IPS-18a (cell line): ENCODE measurements around the gene INTS12.

Experiments used
- H3K27ac ChIP-seq: one replicate; pipeline ENCODE4 v1.5.1; 2013; ENCODE audit warnings: low read length
- H3K27me3 ChIP-seq: one replicate; pipeline ENCODE4 v1.6.1; 2013; ENCODE audit warnings: mild to moderate bottlenecking, low read length; ENCODE audit not compliant: control insufficient read depth, insufficient read depth
- H3K36me3 ChIP-seq: one replicate; pipeline ENCODE4 v1.6.1; 2013; ENCODE audit warnings: low read depth, low read length; ENCODE audit not compliant: control insufficient read depth
- H3K4me1 ChIP-seq: one replicate; pipeline ENCODE4 v1.6.1; 2013; ENCODE audit warnings: low read depth, low read length; ENCODE audit not compliant: control insufficient read depth
- H3K4me3 ChIP-seq: one replicate; pipeline ENCODE4 v1.5.1; 2013; ENCODE audit warnings: low read length
- H3K9ac ChIP-seq: one replicate; pipeline ENCODE4 v1.6.1; 2013; ENCODE audit warnings: mild to moderate bottlenecking, low read length, moderate library complexity
- H3K9me3 ChIP-seq: one replicate; pipeline ENCODE4 v1.6.1; 2013; ENCODE audit warnings: low read depth, low read length; ENCODE audit not compliant: control insufficient read depth

Gene INTS12

DNA sequence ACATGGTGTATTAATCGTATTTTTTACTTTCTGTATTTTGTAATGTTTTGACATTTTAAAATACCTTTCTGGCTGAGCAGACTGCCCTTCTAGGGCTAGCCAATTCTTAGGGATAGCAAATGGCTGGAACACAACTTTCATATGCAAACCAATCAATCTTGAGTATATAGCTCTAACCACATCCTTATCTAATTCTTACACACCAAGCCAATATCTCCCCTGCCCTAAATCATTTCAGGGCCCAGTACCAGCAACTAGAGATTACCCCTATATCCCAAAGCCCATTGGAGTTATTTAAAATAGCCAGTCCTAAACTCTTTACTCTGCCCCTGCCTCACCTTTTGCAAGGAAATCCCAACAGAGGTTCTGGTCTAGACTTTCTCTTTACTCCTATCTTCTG lies 58.3 kb downstream of the INTS12 start:
- Histone ChIP-seq H3K9ac (no peak overlapping the region), H3K4me1 (no peaks in the 10 kb centered on the region), H3K27ac (no peak overlapping the region), H3K4me3 (no peak overlapping the region), H3K36me3 (no peaks in the 10 kb centered on the region), H3K27me3 (no peaks in the 10 kb centered on the region), H3K9me3 (no peaks in the 10 kb centered on the region)

DNA sequence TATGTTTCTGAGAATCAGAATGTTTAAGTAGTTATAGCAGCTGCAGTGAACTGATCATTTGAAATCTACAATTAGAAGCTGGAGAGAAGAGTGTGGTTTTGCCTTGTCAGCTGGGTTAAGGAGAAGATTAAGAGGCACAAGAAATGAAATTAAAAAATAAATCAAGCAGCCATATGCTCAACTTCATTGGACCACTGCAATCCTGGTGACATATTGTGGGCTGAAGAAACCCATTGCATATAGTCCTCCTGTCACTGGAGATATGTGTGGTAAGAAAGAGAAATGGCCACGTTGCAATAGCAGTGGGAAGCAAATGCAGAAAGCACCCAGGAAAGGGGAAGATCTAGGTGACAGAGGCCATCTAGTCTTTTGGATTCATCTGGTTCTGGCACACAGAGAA lies 63.0 kb downstream of the INTS12 start:
- Histone ChIP-seq H3K36me3 (no peaks in the 10 kb centered on the region), H3K27me3 (no peaks in the 10 kb centered on the region), H3K4me1 (no peaks in the 10 kb centered on the region), H3K27ac (no peak overlapping the region), H3K4me3 (no peak overlapping the region), H3K9ac (no peak overlapping the region), H3K9me3 (no peaks in the 10 kb centered on the region)

- no peaks in the 10 kb centered on the region for H3K27me3 ChIP-seq
Observed at GRCh38 chr4:105644257-105644656, 64.2 kb downstream of the INTS12 start.

DNA sequence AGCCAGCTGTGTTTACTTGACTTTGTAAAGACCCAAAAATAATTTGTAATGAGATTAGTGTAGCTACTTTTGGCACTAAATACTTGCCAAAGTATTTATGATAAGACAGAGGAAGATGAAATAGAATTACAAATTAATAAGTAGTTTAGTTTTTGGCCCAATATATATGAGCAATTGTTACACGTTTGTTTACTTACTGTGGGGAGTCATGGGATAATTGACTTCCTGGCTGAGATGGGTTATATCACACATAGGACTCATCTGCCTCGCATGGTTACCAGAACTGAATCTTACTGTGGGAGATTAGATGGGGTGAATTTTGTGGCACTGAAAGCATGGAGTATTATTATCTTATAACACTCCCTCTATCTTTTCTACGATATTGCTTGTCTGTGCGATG lies 66.6 kb downstream of the INTS12 start:
- H3K4me3 ChIP-seq, result no peak overlapping the region
- peaks cover 6% of the 10 kb centered on the region for H3K4me1 ChIP-seq
- no peak overlapping the region for H3K9ac ChIP-seq
- H3K9me3 ChIP-seq, result no peaks in the 10 kb centered on the region
- no peak overlapping the region for H3K27ac ChIP-seq
- no peaks in the 10 kb centered on the region for H3K27me3 ChIP-seq
- H3K36me3 ChIP-seq, result no peaks in the 10 kb centered on the region

More at GRCh38 chr4:105644257-105644656, 64.2 kb downstream of the INTS12 start:
- Histone ChIP-seq H3K36me3 (no peaks in the 10 kb centered on the region), H3K9me3 (no peaks in the 10 kb centered on the region), H3K27ac (no peak overlapping the region), H3K9ac (no peak overlapping the region), H3K4me1 (no peaks in the 10 kb centered on the region), H3K4me3 (no peak overlapping the region)

- no peak overlapping the region for H3K4me3 ChIP-seq
- H3K27me3 ChIP-seq, result no peaks in the 10 kb centered on the region
- no peaks in the 10 kb centered on the region for H3K9me3 ChIP-seq
- H3K9ac ChIP-seq, result no peak overlapping the region
- no peak overlapping the region for H3K27ac ChIP-seq
- H3K4me1 ChIP-seq, result peaks cover 6% of the 10 kb centered on the region
- no peaks in the 10 kb centered on the region for H3K36me3 ChIP-seq
Observed at GRCh38 chr4:105637408-105638176, 70.9 kb downstream of the INTS12 start.

GRCh38 chr4:105634402-105635080 lies 73.9 kb downstream of the INTS12 start:
- Histone ChIP-seq H3K9ac (no peak overlapping the region), H3K4me1 (peaks cover 6% of the 10 kb centered on the region), H3K27ac (no peak overlapping the region), H3K36me3 (no peaks in the 10 kb centered on the region), H3K4me3 (no peak overlapping the region), H3K27me3 (no peaks in the 10 kb centered on the region), H3K9me3 (no peaks in the 10 kb centered on the region)

DNA sequence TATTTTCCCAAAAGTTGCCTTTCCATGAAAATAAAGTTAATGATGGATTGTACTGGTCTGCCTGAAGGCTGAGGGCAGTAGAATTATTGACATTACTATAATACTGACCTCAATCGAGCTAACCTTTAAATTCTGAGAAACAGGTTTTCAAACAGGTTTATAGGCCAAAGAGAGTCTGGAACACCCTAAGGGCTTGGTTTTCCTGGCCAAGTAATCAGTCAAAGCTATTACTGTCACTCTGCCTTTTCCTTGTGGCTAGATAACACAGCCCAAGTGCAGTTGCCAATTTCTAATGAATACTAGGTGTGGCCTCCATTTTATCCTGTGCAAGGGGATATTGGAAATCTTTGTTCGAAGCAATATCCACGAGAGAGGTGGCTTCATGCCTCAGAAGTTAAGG lies 75.2 kb downstream of the INTS12 start:
- no peaks in the 10 kb centered on the region for H3K9me3 ChIP-seq
- no peak overlapping the region for H3K9ac ChIP-seq
- H3K36me3 ChIP-seq, result no peaks in the 10 kb centered on the region
- peaks cover 6% of the 10 kb centered on the region for H3K4me1 ChIP-seq
- H3K27me3 ChIP-seq, result no peaks in the 10 kb centered on the region
- H3K4me3 ChIP-seq, result no peak overlapping the region
- H3K27ac ChIP-seq, result no peak overlapping the region
